ENCODE data around the gene YPEL4. TPM values are rescaled to one million over a fixed set of nuclear protein-coding genes. Genes with fewer than 3 reads are reported as not detected.
A peak's percentile ranks its signal among the peaks of the same experiment; 100 is the strongest.

Gene YPEL4
- total and polyA plus RNA-seq, 12 donors: 0.18 to 15.7 (median 1.8) TPM

DNA sequence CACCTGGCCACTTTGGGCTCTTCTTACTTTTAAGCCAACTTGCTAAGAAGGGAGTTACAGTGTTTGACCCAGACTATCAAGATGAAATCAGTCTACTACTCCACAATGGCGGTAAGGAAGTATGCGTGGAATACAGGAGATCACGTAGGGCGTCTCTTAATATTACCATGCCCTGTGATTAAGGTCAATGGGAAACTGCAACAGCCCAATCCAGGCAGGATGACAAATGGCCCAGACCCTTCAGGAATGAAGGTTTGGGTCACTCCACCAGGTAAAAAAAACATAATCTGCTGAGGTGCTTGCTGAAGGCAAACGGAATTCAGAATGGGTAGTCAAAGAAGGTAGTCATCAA lies 1.0 kb upstream of the YPEL4 start:
- 57 to 70% (median 65%) methylated on average over 5 of the region's 5 CpGs for WGBS, 4 donors
- Histone ChIP-seq H3K27ac (no peak overlapping the region), H3K27me3 (peaks cover 18% of the 10 kb centered on the region), H3K36me3 (replicated peaks in 1 of 2) (no peaks in the 10 kb centered on the region), H3K4me3 (no peak overlapping the region), H3K9me3 (replicated peaks in 1 of 3) (no peaks in the 10 kb centered on the region), H3K4me1 (replicated peaks in 1 of 2) (peaks cover 0 to 24% of the 10 kb centered on the region in 2 donors)
- intact Hi-C loops (cut with DNase I): no loop called here
- TF ChIP-seq, protein P1, sequence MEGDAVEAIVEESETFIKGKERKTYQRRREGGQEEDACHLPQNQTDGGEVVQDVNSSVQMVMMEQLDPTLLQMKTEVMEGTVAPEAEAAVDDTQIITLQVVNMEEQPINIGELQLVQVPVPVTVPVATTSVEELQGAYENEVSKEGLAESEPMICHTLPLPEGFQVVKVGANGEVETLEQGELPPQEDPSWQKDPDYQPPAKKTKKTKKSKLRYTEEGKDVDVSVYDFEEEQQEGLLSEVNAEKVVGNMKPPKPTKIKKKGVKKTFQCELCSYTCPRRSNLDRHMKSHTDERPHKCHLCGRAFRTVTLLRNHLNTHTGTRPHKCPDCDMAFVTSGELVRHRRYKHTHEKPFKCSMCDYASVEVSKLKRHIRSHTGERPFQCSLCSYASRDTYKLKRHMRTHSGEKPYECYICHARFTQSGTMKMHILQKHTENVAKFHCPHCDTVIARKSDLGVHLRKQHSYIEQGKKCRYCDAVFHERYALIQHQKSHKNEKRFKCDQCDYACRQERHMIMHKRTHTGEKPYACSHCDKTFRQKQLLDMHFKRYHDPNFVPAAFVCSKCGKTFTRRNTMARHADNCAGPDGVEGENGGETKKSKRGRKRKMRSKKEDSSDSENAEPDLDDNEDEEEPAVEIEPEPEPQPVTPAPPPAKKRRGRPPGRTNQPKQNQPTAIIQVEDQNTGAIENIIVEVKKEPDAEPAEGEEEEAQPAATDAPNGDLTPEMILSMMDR (IDR thresholded peaks at IDR 0.05): no peak
- no peak for TF ChIP-seq POLR2A (IDR thresholded peaks at IDR 0.05)
- DNase-seq: peak in 1 of 7 donors; percentile 33

DNA sequence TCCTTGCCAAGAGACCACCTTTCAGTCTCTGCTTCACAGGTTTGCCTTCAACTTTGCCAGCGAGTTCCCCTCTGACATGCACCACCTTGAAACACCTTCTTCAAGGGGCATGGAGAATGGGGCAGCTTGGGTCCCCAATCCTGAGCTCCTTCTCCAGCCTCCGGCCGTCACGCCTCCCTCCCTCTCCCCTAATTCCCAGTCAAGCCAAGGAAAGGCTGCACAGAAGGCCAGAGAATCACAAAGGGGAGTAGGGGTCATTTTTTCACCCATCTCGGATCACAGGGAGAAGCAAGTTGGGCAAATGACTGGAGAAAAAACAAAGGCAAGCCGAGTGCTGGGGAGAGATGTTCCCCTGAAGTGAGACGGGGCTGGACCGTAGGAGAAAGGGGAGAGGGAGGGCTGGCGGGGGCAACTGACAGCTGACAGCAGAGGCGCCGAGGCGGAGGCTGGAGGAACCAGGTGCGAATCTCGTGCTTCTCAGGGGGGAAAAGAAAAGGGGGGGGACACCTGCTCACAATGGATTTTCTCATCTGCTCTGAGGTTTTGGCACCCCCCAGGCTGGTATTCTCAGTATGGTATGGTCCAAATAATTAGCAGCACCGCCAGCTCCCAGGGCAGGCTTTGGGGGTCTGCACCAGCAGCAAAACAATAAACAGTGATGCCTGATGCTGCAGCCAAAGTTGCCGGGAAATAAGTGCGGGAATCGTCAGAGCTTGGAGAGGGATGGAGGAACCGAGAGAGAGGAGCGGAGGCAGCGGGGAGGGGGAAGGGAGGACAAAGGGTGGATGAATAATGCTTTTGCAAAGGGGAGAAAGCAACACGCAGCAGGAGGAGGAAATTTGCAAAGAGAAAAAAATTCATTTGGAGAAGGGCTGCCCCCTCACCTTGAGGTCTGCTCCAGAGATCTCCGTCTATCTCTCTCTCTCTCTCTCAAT lies 644 bp downstream of the YPEL4 start:
- Histone ChIP-seq H3K27ac (peak overlapping the region in 1 of 5 donors; percentile 46), H3K4me1 (replicated peaks in 1 of 2) (peaks cover 0 to 32% of the 10 kb centered on the region in 2 donors), H3K9me3 (replicated peaks in 1 of 3) (no peaks in the 10 kb centered on the region), H3K4me3 (peak overlapping the region in 2 of 4 donors; percentile 1 to 31), H3K36me3 (replicated peaks in 1 of 2) (no peaks in the 10 kb centered on the region), H3K27me3 (peaks cover 18% of the 10 kb centered on the region)
- WGBS, 4 donors: 0 to 4% (median 3%) methylated on average over 23 of the region's 23 CpGs
- intact Hi-C loops (cut with DNase I): loop anchor here (10.0 kb wide), 3 partner anchors 54 to 304 kb away; partner anchors contain the start of genes RTN4RL2 (in 1 of the 2) and SERPING1 (in 1 of the 2)
- DNase-seq: peak in 1 of 7 donors; percentile 16
- TF ChIP-seq, protein P1 (IDR thresholded peaks at IDR 0.05): no peak
- TF ChIP-seq POLR2A (IDR thresholded peaks at IDR 0.05): no peak

DNA sequence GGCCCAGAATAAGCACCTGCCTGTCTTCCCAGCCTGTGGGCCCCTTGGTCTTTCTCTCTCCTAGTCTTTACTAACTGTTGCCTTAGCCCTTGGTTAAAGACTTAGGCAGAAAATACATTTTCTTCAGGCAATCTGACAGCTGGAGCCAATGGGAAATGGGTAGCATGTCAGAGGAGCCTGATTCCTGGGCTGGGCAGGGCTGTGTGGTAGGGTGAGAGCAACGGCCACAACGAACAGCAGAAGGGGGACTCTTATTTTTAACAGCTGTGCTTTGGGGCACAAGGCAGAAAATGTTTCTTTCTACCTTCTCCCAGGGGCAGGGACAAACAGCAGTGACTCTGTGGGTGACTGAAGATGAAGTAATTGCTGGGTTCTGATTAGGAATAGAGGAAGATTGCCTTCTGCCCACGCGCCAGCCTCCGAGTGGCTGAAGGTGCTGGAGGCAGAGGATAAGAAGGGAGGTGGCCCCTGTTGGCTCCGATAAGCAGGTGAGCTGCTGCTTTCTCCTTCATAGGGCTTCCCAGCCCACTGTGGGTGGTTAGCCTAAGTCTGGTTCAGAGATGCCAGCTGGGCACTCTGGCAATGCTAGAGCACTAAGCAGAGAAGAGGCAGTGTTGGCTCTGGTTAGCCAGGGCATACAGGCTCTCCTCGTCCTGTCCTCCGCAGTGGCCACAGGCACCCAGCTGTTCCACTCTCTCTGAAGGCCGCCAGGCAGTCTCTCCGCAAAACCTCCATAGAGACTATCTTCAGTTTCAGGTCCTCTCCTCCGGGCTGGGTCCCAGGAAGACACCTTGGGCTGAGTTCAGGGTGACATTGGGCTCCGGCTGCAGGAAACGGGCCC lies 1.5 kb downstream of the YPEL4 start:
- Histone ChIP-seq H3K4me3 (no peak overlapping the region), H3K9me3 (replicated peaks in 1 of 3) (no peaks in the 10 kb centered on the region), H3K27me3 (peaks cover 18% of the 10 kb centered on the region), H3K27ac (peak overlapping the region in 1 of 5 donors; percentile 46), H3K36me3 (replicated peaks in 1 of 2) (no peaks in the 10 kb centered on the region), H3K4me1 (replicated peaks in 1 of 2) (peaks cover 0 to 29% of the 10 kb centered on the region in 2 donors)
- WGBS, 4 donors: 4 to 17% (median 12%) methylated on average over 9 to 13 of the region's 13 CpGs
- no peak for DNase-seq
- intact Hi-C loops (cut with DNase I): loop anchor here (10.0 kb wide), 3 partner anchors 53 to 303 kb away; partner anchors contain the start of genes RTN4RL2 (in 1 of the 2) and SERPING1 (in 1 of the 2)
- TF ChIP-seq POLR2A (IDR thresholded peaks at IDR 0.05): no peak
- TF ChIP-seq, protein P1 (IDR thresholded peaks at IDR 0.05): no peak

DNA sequence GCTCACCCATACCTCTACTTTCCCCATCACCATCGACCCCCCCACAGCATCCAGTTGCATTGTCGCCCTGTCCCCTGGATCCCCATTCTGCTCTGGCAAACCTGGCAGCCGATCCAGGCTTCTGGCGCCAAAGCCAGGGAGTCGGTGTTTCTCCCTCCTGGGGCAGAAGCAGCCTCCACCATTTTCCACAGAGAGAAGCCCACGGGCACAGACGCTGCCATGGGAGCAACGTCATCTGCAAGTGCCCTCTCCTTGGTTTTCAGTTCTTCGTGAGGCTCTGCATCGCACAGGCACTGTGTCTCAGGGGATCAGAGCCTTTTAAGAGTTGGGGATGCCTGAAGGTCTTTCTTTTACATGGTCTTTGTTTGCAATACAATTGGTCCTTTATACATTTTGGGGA lies 2.3 kb downstream of the YPEL4 start:
- Histone ChIP-seq H3K36me3 (replicated peaks in 1 of 2) (no peaks in the 10 kb centered on the region), H3K4me1 (replicated peaks in 1 of 2) (peaks cover 0 to 29% of the 10 kb centered on the region in 2 donors), H3K27me3 (peaks cover 18% of the 10 kb centered on the region), H3K27ac (no peak overlapping the region), H3K4me3 (no peak overlapping the region), H3K9me3 (replicated peaks in 1 of 3) (no peaks in the 10 kb centered on the region)
- intact Hi-C loops (cut with DNase I): loop anchor here (10.0 kb wide), 3 partner anchors 53 to 303 kb away; partner anchors contain the start of genes RTN4RL2 (in 1 of the 2) and SERPING1 (in 1 of the 2)
- WGBS, 4 donors: 3 to 6% (median 5%) methylated on average over 8 to 10 of the region's 10 CpGs
- TF ChIP-seq, protein P1 (IDR thresholded peaks at IDR 0.05): no peak
- no peak for TF ChIP-seq POLR2A (IDR thresholded peaks at IDR 0.05)
- no peak for DNase-seq
